Upper lobe of left lung (tissue), 4 donors: ENCODE results near the gene EDARADD.

ENCODE experiments used
- EP300 ChIP-seq, 4 donors: sonication (generic); formaldehyde crosslinking; IDR thresholded peaks; one replicate each; pipeline ENCODE4 v1.5.1; 2017; ENCODE audit warnings: antibody characterized with exemption in 4 of 4, control low read depth in 2 of 4
- POLR2A ChIP-seq, 4 donors: fragments of 450-650 bp; IDR thresholded peaks; one replicate each; pipeline ENCODE4 v1.5.1; 2016 to 2017; ENCODE audit warnings: antibody characterized with exemption in 4 of 4, mild to moderate bottlenecking in 2 of 4
- POLR2AphosphoS5 ChIP-seq, 2 donors: sonication (generic); formaldehyde crosslinking; IDR thresholded peaks; one replicate each; pipeline ENCODE4 v1.5.1; 2017; ENCODE audit warnings: antibody characterized with exemption in 2 of 2
- TF ChIP-seq, protein P1 (sequence below), 6 experiments: fragments of 450-650 bp in 4 of 6; fragments of 200-600 bp in 2 of 6; sonication (generic) in 2 of 6; IDR thresholded peaks; one replicate each; pipeline ENCODE4 v1.5.1; 2016 to 2019; ENCODE audit warnings: antibody characterized with exemption in 6 of 6

DNA sequence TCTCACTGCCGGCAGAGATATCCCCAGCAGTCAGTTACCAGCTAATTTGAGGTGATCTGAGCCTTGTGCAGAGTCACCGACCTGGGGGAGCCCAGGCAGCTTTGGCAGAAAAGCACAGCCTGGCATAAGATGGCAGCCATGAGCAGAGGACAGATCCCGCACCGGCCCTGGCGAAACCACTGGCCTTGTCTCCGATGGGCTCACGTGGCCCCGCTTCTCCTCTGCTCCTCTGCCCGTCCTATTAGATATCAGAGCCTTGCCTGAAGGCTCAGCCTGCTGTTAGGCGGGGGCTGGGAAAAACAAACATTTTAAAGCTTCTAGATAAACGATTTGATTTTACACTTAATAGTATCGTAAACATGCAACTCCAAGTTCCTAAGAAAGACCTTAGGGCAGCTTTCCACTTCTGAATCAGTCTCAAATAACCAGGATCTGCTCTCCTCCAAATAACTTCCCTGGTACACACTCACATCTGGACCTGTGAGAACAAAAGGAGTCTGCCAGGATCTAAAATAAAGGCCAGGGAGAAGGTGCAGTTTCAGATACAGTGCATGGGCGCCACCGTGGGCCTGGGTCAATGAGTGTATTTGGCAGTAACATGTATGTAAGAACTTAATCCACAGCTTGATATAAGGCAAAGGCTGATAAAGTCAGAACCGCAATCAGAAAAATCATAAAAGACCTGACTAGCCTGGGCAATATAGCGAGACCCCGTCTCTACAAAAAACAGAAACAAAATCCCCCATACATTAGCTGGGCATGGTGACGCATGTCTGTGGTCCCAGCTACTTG, 10.0 kb downstream of the EDARADD start:
- TF ChIP-seq, protein P1, sequence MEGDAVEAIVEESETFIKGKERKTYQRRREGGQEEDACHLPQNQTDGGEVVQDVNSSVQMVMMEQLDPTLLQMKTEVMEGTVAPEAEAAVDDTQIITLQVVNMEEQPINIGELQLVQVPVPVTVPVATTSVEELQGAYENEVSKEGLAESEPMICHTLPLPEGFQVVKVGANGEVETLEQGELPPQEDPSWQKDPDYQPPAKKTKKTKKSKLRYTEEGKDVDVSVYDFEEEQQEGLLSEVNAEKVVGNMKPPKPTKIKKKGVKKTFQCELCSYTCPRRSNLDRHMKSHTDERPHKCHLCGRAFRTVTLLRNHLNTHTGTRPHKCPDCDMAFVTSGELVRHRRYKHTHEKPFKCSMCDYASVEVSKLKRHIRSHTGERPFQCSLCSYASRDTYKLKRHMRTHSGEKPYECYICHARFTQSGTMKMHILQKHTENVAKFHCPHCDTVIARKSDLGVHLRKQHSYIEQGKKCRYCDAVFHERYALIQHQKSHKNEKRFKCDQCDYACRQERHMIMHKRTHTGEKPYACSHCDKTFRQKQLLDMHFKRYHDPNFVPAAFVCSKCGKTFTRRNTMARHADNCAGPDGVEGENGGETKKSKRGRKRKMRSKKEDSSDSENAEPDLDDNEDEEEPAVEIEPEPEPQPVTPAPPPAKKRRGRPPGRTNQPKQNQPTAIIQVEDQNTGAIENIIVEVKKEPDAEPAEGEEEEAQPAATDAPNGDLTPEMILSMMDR (IDR thresholded peaks at IDR 0.05): no peak
- no peak for TF ChIP-seq POLR2A (IDR thresholded peaks at IDR 0.05)
- no peak for TF ChIP-seq POLR2AphosphoS5 (IDR thresholded peaks at IDR 0.05)
- no peak for TF ChIP-seq EP300 (IDR thresholded peaks at IDR 0.05)
